HG03175 (cell line): ENCODE data around the gene ARL8A.
"Not testable (repeated sequence)": the region's sequence is repeated elsewhere in the genome, so short reads cannot be mapped to it uniquely, and the experiment has no call there.

Experiments
- ATAC-seq: cut with Tn5 transposase; IDR thresholded peaks from one replicate; pipeline ENCODE4 v1.9.1; 2021; ENCODE audit warnings: mild to moderate bottlenecking, moderate library complexity; ENCODE audit not compliant: unreplicated experiment

Gene ARL8A

GRCh38 chr1:202121006-202121405 lies 23.5 kb downstream of the ARL8A start:
- ATAC-seq: no peak

- no peak for ATAC-seq
These were observed 26.6 kb downstream of the ARL8A start for GRCh38 chr1:202117898-202118371.

GRCh38 chr1:202116287-202116686 lies 28.2 kb downstream of the ARL8A start:
- ATAC-seq: no peak

GRCh38 chr1:202113690-202114300 lies 30.7 kb downstream of the ARL8A start:
- no peak for ATAC-seq

- ATAC-seq: no peak
These were observed 31.5 kb downstream of the ARL8A start for GRCh38 chr1:202112859-202113689.

- ATAC-seq: not testable (repeated sequence)
These were observed 32.9 kb downstream of the ARL8A start for GRCh38 chr1:202111589-202111988.

GRCh38 chr1:202110977-202111376 lies 33.6 kb downstream of the ARL8A start:
- no peak for ATAC-seq

- ATAC-seq: no peak
These were observed 36.5 kb downstream of the ARL8A start for GRCh38 chr1:202107801-202108731.

- ATAC-seq: no peak
These were observed 37.2 kb downstream of the ARL8A start for GRCh38 chr1:202107321-202107761.

- no peak for ATAC-seq
These were observed 37.9 kb downstream of the ARL8A start for GRCh38 chr1:202106340-202107254.

- no peak for ATAC-seq
These were observed 38.8 kb downstream of the ARL8A start for GRCh38 chr1:202105571-202106339.

- ATAC-seq: no peak
These were observed 40.5 kb downstream of the ARL8A start for GRCh38 chr1:202104073-202104472.

- no peak for ATAC-seq
These were observed 43.4 kb downstream of the ARL8A start for GRCh38 chr1:202101184-202101583.

GRCh38 chr1:202093858-202094257 lies 50.7 kb downstream of the ARL8A start:
- ATAC-seq: no peak

- ATAC-seq: no peak
These were observed 53.5 kb downstream of the ARL8A start for GRCh38 chr1:202090994-202091393.

- ATAC-seq: no peak
These were observed 56.3 kb downstream of the ARL8A start for GRCh38 chr1:202088206-202088605.

GRCh38 chr1:202086579-202087350 lies 57.8 kb downstream of the ARL8A start:
- ATAC-seq: no peak

GRCh38 chr1:202085682-202086373 lies 58.7 kb downstream of the ARL8A start:
- no peak for ATAC-seq
